ENCODE data around the gene TTLL5. TPM values are rescaled to one million over a fixed set of nuclear protein-coding genes. Genes with fewer than 3 reads are reported as not detected.

TTLL5 gene
- polyA plus RNA-seq, 4 donors = 4.6 to 14.8 (median 8.5) TPM

DNA sequence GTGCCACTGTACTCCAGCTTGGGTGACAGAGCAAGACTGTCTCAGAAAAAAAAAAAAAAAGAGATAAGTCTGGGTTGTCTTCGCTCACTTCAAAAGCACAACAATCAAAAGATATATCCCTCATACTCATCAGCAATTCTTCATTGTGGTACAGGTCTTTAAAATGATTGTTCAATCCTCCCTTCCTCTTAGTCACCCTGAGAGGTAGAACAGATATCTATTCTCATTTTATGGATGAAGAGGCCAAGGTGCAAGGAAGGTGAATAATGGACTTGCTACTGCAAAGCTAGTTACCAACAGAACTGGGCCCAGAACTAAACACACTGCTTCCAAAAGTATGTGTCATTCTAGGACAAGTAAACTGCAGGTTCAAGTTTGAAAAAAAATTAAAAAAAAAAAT lies 7.5 kb upstream of the TTLL5 start:
- FAIRE-seq (no peak), DNase-seq (peak in 1 of 2 donors; percentile 60)
- Histone ChIP-seq H3K27me3 (ENCODE audit: control insufficient read depth in 3 of 3, insufficient read depth in 3 of 3, low read length in 3 of 3) (no peaks in the 10 kb centered on the region), H3K4me1 (ENCODE audit: control insufficient read depth in 3 of 3, insufficient read depth in 2 of 3, low read depth in 1 of 3, low read length in 2 of 3) (peaks cover 0 to 11% (median 0%) of the 10 kb centered on the region in 3 donors), H3K27ac (ENCODE audit: low read depth in 1 of 3, low read length in 2 of 3) (no peak overlapping the region), H3K4me3 (ENCODE audit: low read depth in 1 of 3, low read length in 3 of 3) (no peak overlapping the region), H3K36me3 (ENCODE audit: control insufficient read depth in 3 of 3, insufficient read depth in 2 of 3, low read depth in 1 of 3, low read length in 3 of 3) (peaks cover 6 to 38% (median 13%) of the 10 kb centered on the region in 3 donors), H3K9me3 (ENCODE audit: control insufficient read depth in 2 of 2, insufficient read depth in 1 of 2, low read depth in 1 of 2, low read length in 1 of 2) (no peaks in the 10 kb centered on the region)
- 80 to 85% (median 80%) methylated on average over 1 of the region's 1 CpG for WGBS, 3 donors

DNA sequence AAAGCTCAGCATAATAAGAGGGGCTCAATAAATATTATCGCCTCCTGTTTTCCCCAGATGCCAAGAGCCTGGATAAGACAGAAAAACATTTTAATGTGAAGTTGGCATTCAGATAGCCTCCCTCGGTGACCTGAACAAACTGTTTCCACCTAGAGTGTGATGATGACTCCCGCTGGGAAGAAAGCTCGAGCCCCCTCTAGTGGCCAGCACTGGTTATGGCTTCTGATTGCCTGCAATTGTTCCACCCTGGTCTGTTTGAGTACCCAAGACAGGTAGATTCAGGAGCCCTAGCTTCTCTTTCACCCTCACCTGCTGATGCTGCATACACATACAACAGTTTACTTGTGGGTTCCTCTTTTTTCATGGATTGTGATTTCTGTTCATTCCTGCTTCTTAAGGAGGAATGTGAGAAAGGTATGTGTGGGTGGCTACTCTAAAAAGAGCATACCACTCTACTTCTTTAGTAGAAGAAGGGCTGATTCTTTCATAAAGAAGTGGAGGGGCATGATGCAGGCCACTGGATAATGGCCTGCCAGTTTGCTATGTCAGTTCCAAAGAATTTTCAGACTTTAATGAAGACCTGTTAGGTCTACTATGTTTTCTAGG lies 6.8 kb upstream of the TTLL5 start:
- 6 to 11% (median 8%) methylated on average over 4 of the region's 4 CpGs for WGBS, 3 donors
- Histone ChIP-seq H3K9me3 (ENCODE audit: control insufficient read depth in 2 of 2, insufficient read depth in 1 of 2, low read depth in 1 of 2, low read length in 1 of 2) (no peaks in the 10 kb centered on the region), H3K36me3 (ENCODE audit: control insufficient read depth in 3 of 3, insufficient read depth in 2 of 3, low read depth in 1 of 3, low read length in 3 of 3) (peaks cover 6 to 38% (median 13%) of the 10 kb centered on the region in 3 donors), H3K4me1 (ENCODE audit: control insufficient read depth in 3 of 3, insufficient read depth in 2 of 3, low read depth in 1 of 3, low read length in 2 of 3) (peaks cover 0 to 11% (median under 1%) of the 10 kb centered on the region in 3 donors), H3K27ac (ENCODE audit: low read depth in 1 of 3, low read length in 2 of 3) (no peak overlapping the region), H3K4me3 (ENCODE audit: low read depth in 1 of 3, low read length in 3 of 3) (no peak overlapping the region), H3K27me3 (ENCODE audit: control insufficient read depth in 3 of 3, insufficient read depth in 3 of 3, low read length in 3 of 3) (no peaks in the 10 kb centered on the region)
- FAIRE-seq (no peak), DNase-seq (peak; percentile 85 to 86)

DNA sequence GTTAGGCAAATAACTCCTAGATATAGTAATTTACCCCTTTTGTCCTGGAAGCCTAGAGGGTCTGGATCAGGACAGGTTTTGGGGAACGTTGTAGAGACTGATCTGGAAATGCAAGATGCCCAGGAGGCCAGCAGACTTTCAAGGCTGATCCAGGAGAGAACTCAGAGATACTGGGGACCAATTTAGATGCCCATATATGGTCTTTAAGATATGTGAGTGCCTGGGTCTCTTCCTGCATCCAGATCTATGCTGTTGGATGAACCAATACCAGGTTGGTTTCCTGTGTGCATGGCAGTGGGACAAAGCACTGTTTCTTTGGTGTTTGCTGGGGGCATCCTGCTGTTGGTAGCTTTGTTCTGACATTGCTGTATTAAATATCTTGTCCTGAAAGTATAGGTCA lies 5.8 kb upstream of the TTLL5 start:
- Histone ChIP-seq H3K36me3 (ENCODE audit: control insufficient read depth in 3 of 3, insufficient read depth in 2 of 3, low read depth in 1 of 3, low read length in 3 of 3) (peaks cover 4 to 32% (median 11%) of the 10 kb centered on the region in 3 donors), H3K9me3 (ENCODE audit: control insufficient read depth in 2 of 2, insufficient read depth in 1 of 2, low read depth in 1 of 2, low read length in 1 of 2) (no peaks in the 10 kb centered on the region), H3K4me1 (ENCODE audit: control insufficient read depth in 3 of 3, insufficient read depth in 2 of 3, low read depth in 1 of 3, low read length in 2 of 3) (peaks cover 2 to 17% (median 3%) of the 10 kb centered on the region in 3 donors), H3K27ac (ENCODE audit: low read depth in 1 of 3, low read length in 2 of 3) (no peak overlapping the region), H3K4me3 (ENCODE audit: low read depth in 1 of 3, low read length in 3 of 3) (no peak overlapping the region), H3K27me3 (ENCODE audit: control insufficient read depth in 3 of 3, insufficient read depth in 3 of 3, low read length in 3 of 3) (no peaks in the 10 kb centered on the region)
- 0% methylated on average over 1 of the region's 1 CpG for WGBS, 3 donors
- no peak for FAIRE-seq
- DNase-seq = no peak

DNA sequence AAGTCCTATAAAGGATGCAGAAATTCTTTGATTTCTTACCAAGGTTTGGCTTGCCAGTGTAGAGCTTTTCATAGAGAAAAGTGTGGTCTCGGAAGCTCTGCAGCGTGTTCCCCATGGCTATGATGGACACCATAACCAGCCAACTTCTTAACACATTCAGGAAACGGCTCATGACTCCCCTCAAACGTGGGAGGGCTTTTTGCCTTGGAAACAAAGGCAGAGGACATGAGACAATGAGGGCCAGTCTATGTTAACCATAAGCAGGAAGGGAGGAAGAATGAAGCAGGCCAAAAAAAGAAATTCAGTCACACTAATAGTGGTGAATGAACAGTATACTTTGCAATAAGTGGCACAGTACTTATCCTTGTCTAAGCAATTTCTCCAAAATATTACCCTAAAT lies 3.7 kb upstream of the TTLL5 start:
- Histone ChIP-seq H3K27me3 (ENCODE audit: control insufficient read depth in 3 of 3, insufficient read depth in 3 of 3, low read length in 3 of 3) (no peaks in the 10 kb centered on the region), H3K4me1 (ENCODE audit: control insufficient read depth in 3 of 3, insufficient read depth in 2 of 3, low read depth in 1 of 3, low read length in 2 of 3) (peaks cover 2 to 15% (median 3%) of the 10 kb centered on the region in 3 donors), H3K27ac (ENCODE audit: low read depth in 1 of 3, low read length in 2 of 3) (no peak overlapping the region), H3K4me3 (ENCODE audit: low read depth in 1 of 3, low read length in 3 of 3) (peak overlapping the region in 1 of 3 donors; percentile 4), H3K9me3 (ENCODE audit: control insufficient read depth in 2 of 2, insufficient read depth in 1 of 2, low read depth in 1 of 2, low read length in 1 of 2) (no peaks in the 10 kb centered on the region), H3K36me3 (ENCODE audit: control insufficient read depth in 3 of 3, insufficient read depth in 2 of 3, low read depth in 1 of 3, low read length in 3 of 3) (peaks cover 0 to 18% (median 8%) of the 10 kb centered on the region in 3 donors)
- FAIRE-seq = no peak
- WGBS, 3 donors = 76 to 86% (median 82%) methylated on average over 4 of the region's 4 CpGs
- DNase-seq = no peak

DNA sequence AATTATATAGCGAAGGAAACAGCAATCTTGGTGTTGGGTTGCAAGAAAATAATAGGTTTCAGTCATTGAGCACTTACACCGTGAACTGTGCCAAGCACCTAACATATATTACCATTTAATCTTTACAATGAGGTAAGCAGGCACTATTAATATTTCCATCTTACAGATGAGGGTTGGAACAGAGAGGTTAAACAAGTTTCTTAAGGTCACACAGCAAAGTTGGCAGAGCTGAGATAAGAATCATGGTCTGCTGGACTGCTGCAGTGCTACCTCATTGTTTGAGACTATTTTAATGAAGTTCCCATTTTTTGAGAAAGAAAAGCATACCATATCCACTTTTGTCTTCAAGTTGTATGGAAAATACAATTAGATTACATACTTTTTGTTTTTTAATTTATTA lies 2.1 kb upstream of the TTLL5 start:
- DNase-seq = no peak
- Histone ChIP-seq H3K4me1 (ENCODE audit: control insufficient read depth in 3 of 3, insufficient read depth in 2 of 3, low read depth in 1 of 3, low read length in 2 of 3) (peaks cover 2 to 12% (median 3%) of the 10 kb centered on the region in 3 donors), H3K36me3 (ENCODE audit: control insufficient read depth in 3 of 3, insufficient read depth in 2 of 3, low read depth in 1 of 3, low read length in 3 of 3) (peaks cover 0 to 9% (median 8%) of the 10 kb centered on the region in 3 donors), H3K27ac (ENCODE audit: low read depth in 1 of 3, low read length in 2 of 3) (no peak overlapping the region), H3K4me3 (ENCODE audit: low read depth in 1 of 3, low read length in 3 of 3) (no peak overlapping the region), H3K9me3 (ENCODE audit: control insufficient read depth in 2 of 2, insufficient read depth in 1 of 2, low read depth in 1 of 2, low read length in 1 of 2) (no peaks in the 10 kb centered on the region), H3K27me3 (ENCODE audit: control insufficient read depth in 3 of 3, insufficient read depth in 3 of 3, low read length in 3 of 3) (no peaks in the 10 kb centered on the region)
- no peak for FAIRE-seq
- 97 to 98% (median 98%) methylated on average over 2 of the region's 2 CpGs for WGBS, 3 donors

DNA sequence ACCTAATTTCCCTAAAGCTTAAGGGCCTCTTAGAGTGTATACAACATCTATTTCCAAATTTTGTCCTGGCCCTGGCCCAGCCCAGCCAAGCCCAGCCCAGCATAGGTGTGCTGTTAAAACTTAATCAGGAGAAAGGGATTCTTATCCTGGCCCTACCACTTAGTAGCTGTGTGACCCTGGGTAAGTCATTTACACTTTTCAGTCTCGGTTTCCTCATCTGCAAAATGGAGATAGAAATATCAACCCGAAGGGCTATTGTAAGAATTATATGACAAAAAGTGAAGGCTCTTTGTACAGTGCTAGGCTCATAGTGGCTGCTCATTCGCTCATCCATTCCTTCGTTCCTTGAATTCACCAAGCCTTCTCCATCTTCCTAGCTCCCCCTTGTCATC lies 812 bp upstream of the TTLL5 start:
- FAIRE-seq = no peak
- WGBS, 3 donors = 10 to 16% (median 12%) methylated on average over 4 of the region's 4 CpGs
- H3K27me3 ChIP-seq (ENCODE audit: control insufficient read depth in 3 of 3, insufficient read depth in 3 of 3, low read length in 3 of 3) = no peaks in the 10 kb centered on the region

DNA sequence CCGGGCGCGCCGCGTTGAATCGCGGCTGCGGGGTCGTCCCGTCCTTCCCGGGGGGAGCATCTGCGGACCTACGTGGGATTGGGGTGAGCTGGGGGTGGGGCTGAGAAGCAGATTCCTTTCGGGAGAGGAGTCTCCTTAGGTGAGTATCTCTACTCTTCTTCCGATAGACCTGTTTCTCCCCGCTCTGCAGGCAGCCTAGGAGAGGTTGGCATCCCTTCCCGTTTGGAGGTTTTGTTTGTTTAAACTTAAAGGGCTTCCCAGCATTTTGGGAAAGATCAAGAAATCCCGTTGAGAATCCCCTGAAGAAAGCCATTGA lies 411 bp downstream of the TTLL5 start:
- Histone ChIP-seq H3K27me3 (ENCODE audit: control insufficient read depth in 3 of 3, insufficient read depth in 3 of 3, low read length in 3 of 3) (no peaks in the 10 kb centered on the region), H3K4me1 (ENCODE audit: control insufficient read depth in 3 of 3, insufficient read depth in 2 of 3, low read depth in 1 of 3, low read length in 2 of 3) (peaks cover 2 to 12% (median 3%) of the 10 kb centered on the region in 3 donors), H3K36me3 (ENCODE audit: control insufficient read depth in 3 of 3, insufficient read depth in 2 of 3, low read depth in 1 of 3, low read length in 3 of 3) (peaks cover 0 to 5% (median 3%) of the 10 kb centered on the region in 3 donors), H3K4me3 (ENCODE audit: low read depth in 1 of 3, low read length in 3 of 3) (peak overlapping the region; percentile 74 to 96 (median 82)), H3K9me3 (ENCODE audit: control insufficient read depth in 2 of 2, insufficient read depth in 1 of 2, low read depth in 1 of 2, low read length in 1 of 2) (no peaks in the 10 kb centered on the region), H3K27ac (ENCODE audit: low read depth in 1 of 3, low read length in 2 of 3) (peak overlapping the region; percentile 79 to 93 (median 88))
- FAIRE-seq = no peak
- 0 to 1% (median 0%) methylated on average over 18 of the region's 18 CpGs for WGBS, 3 donors
- no peak for DNase-seq

More for the DNA sequence above, 812 bp upstream of the TTLL5 start:
- no peak for DNase-seq
- Histone ChIP-seq H3K9me3 (ENCODE audit: control insufficient read depth in 2 of 2, insufficient read depth in 1 of 2, low read depth in 1 of 2, low read length in 1 of 2) (no peaks in the 10 kb centered on the region), H3K4me3 (ENCODE audit: low read depth in 1 of 3, low read length in 3 of 3) (peak overlapping the region; percentile 74 to 96 (median 82)), H3K4me1 (ENCODE audit: control insufficient read depth in 3 of 3, insufficient read depth in 2 of 3, low read depth in 1 of 3, low read length in 2 of 3) (peaks cover 2 to 12% (median 3%) of the 10 kb centered on the region in 3 donors), H3K27ac (ENCODE audit: low read depth in 1 of 3, low read length in 2 of 3) (peak overlapping the region; percentile 76 to 93 (median 88)), H3K36me3 (ENCODE audit: control insufficient read depth in 3 of 3, insufficient read depth in 2 of 3, low read depth in 1 of 3, low read length in 3 of 3) (peaks cover 0 to 8% (median 6%) of the 10 kb centered on the region in 3 donors)

DNA sequence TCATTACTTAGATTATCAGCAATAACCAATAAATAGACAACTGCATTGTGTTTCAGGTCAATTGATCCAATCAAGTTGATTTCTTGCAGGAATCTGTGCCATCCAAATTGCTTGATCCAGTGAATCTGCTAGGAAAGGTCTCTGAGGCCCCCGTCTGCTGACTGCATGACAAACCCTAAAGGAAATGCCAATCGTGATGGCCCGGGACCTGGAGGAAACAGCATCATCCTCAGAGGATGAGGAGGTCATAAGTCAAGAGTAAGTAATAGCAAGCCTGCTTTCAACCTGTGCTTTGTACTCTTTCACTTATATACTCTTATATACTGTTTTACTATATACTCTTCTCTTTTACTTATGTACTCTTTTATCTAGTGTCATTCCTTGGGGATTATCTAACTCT lies 1.9 kb downstream of the TTLL5 start:
- WGBS, 3 donors = 82 to 93% (median 83%) methylated on average over 3 of the region's 3 CpGs
- no peak for FAIRE-seq
- Histone ChIP-seq H3K4me1 (ENCODE audit: control insufficient read depth in 3 of 3, insufficient read depth in 2 of 3, low read depth in 1 of 3, low read length in 2 of 3) (peaks cover 2 to 12% (median 3%) of the 10 kb centered on the region in 3 donors), H3K9me3 (ENCODE audit: control insufficient read depth in 2 of 2, insufficient read depth in 1 of 2, low read depth in 1 of 2, low read length in 1 of 2) (no peaks in the 10 kb centered on the region), H3K27me3 (ENCODE audit: control insufficient read depth in 3 of 3, insufficient read depth in 3 of 3, low read length in 3 of 3) (no peaks in the 10 kb centered on the region), H3K36me3 (ENCODE audit: control insufficient read depth in 3 of 3, insufficient read depth in 2 of 3, low read depth in 1 of 3, low read length in 3 of 3) (no peaks in the 10 kb centered on the region), H3K27ac (ENCODE audit: low read depth in 1 of 3, low read length in 2 of 3) (no peak overlapping the region), H3K4me3 (ENCODE audit: low read depth in 1 of 3, low read length in 3 of 3) (no peak overlapping the region)
- no peak for DNase-seq
